CD4-positive, alpha-beta memory T cell (primary cell): Measurements from ENCODE around the gene EML1. TPM values are rescaled to one million over a fixed set of nuclear protein-coding genes. Genes with fewer than 3 reads are reported as not detected.

Experiments
- CTCF ChIA-PET: fragments of 350-600 bp; sonication (Branson Sonifier 250); formaldehyde crosslinking; loops from one replicate; lab custom pipeline; 2021; ENCODE audit warnings: inconsistent platforms; ENCODE audit not compliant: partially characterized antibody; lab: Charles Lee
- POLR2A ChIA-PET: fragments of 350-600 bp; sonication (Branson Sonifier 250); formaldehyde crosslinking; loops from one replicate; lab custom pipeline; 2021; ENCODE audit not compliant: partially characterized antibody; lab: Charles Lee
- DNase-seq, 5 donors: peaks; one replicate each; pipeline versions ENCODE4 v3.0.0 to v3.0.0-alpha.2; 2020 to 2022; ENCODE audit warnings: mixed read lengths in 1 of 5
- H3K27ac ChIP-seq: one replicate; pipeline ENCODE4 v1.7.0; 2013; ENCODE audit warnings: low read depth, low read length
- H3K27me3 ChIP-seq: 2 replicates; pipeline ENCODE4 v1.7.0; 2013; ENCODE audit warnings: mild to moderate bottlenecking, low read length, moderate library complexity; ENCODE audit not compliant: insufficient read depth
- H3K36me3 ChIP-seq: 2 replicates; pipeline ENCODE4 v1.7.0; 2013; ENCODE audit warnings: mild to moderate bottlenecking, low read length, moderate library complexity; ENCODE audit not compliant: insufficient read depth
- H3K4me1 ChIP-seq: 2 replicates; pipeline ENCODE4 v1.7.0; 2013; ENCODE audit warnings: mild to moderate bottlenecking, low read length, moderate library complexity; ENCODE audit not compliant: insufficient read depth
- H3K4me3 ChIP-seq, 2 donors: one replicate each; pipeline ENCODE4 v1.7.0; 2013; ENCODE audit warnings: low read length in 2 of 2, mild to moderate bottlenecking in 1 of 2
- H3K9me3 ChIP-seq, 2 donors: one replicate each; pipeline ENCODE4 v1.7.0; 2013; ENCODE audit warnings: low read length in 2 of 2, control low read depth in 1 of 2; ENCODE audit not compliant: control insufficient read depth in 1 of 2
- H3K27ac Mint-ChIP-seq, 7 donors: one replicate each; pipeline ENCODE4 v1.8.0; 2020 to 2021; ENCODE audit warnings: mixed read lengths in 7 of 7, mild to moderate bottlenecking in 6 of 7, inconsistent platforms in 3 of 7, moderate library complexity in 3 of 7
- H3K27me3 Mint-ChIP-seq, 2 donors: one replicate each; pipeline ENCODE4 v1.8.0; 2020 to 2021; ENCODE audit warnings: mixed read lengths in 2 of 2
- H3K36me3 Mint-ChIP-seq, 2 donors: one replicate each; pipeline ENCODE4 v1.8.0; 2020 to 2021; ENCODE audit warnings: mixed read lengths in 2 of 2, inconsistent platforms in 1 of 2, mild to moderate bottlenecking in 1 of 2
- H3K4me1 Mint-ChIP-seq, 4 donors: one replicate each; pipeline ENCODE4 v1.8.0; 2020 to 2021; ENCODE audit warnings: mixed read lengths in 4 of 4, mild to moderate bottlenecking in 1 of 4
- H3K4me3 Mint-ChIP-seq, 8 donors: one replicate each; pipeline ENCODE4 v1.8.0; 2020 to 2021; ENCODE audit warnings: mixed read lengths in 8 of 8, mild to moderate bottlenecking in 7 of 8, moderate library complexity in 6 of 8, inconsistent platforms in 3 of 8
- H3K9me3 Mint-ChIP-seq, 8 donors: one replicate each; pipeline ENCODE4 v1.8.0; 2020 to 2021; ENCODE audit warnings: mixed read lengths in 8 of 8, mild to moderate bottlenecking in 5 of 8, inconsistent platforms in 3 of 8, moderate library complexity in 1 of 8
- intact Hi-C: fragments of 100-400 bp; cut with micrococcal nuclease; formaldehyde crosslinking; loops from one replicate; pipeline ENCODE4 v1.15.1; 2023
- polyA plus RNA-seq, 2 donors: library from polyadenylated mRNA; unstranded; fragments of 300-500 nt; fragmentation: Illumina TruSeq; gene quantifications; one replicate each; pipeline ENCODE4 v1.2.3, GENCODE V29; 2021
- total RNA-seq, 2 experiments: library from RNA; stranded (reverse); gene quantifications; one replicate each; pipeline ENCODE4 v1.2.3, GENCODE V29; 2021

EML1 gene
- total and polyA plus RNA-seq, 4 experiments from 2014 or later: 0.22 to 0.23 TPM; not detected in 2

DNA sequence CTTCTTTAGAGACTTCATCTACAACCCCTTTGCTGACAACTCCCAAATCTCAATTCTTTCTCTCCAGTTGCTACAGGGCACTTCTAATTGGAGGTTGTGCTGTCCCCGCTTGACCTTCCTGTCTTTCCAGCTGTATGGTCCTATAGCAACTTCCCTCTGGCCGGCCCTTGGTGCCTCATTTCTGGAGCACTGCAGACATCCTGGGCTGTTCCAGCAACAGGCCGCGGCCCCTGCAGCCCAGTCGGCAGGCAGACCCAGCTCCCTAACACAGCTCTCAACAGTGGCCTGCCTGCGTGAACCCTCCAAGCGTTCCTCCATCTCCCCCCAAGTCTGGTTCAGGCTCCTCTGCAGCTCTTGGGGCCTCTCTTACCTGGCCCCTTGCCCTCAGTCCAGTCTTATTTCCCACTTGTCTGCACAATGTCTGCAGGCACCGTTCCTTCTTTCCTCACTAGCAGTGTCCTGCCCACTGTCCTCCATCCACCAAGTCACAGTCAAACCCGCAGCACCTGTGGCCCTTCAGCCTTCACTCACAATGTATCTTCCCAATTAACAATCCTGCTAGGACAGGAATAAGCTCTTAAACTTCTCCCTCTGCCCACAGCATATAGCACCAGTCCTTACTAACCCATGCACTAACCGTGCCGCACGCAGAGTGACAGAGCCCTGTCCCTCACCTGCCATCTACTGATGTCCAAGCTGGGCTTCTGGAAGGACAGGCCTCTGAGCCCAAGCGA is 1.6 kb upstream of the EML1 start:
- Mint-ChIP-seq H3K27ac (peak overlapping the region in 2 of 7 donors; percentile 13 to 36), H3K4me3 (peak overlapping the region in 6 of 8 donors; percentile 2 to 89 (median 47))
- intact Hi-C loops: loop anchor here (2.0 to 10.0 kb wide), 2 partner anchors 107 to 187 kb away; partner anchors contain the start of genes CCDC85C and CYP46A1

DNA sequence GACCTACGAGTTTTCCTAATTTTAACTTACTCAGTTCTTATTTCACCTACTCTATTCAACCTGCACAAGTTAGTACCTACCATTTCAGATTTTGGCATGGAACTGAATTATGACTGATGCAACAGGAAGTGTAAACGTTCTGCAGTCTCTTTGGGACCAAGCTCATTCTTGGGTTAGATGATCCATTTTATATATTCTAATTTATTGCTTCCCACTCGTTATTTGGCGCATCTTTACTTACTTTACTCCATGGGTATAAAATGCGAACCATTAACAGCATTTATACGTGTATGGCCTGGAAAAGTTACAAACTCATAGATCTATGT is 1.0 kb upstream of the EML1 start:
- Mint-ChIP-seq H3K4me1 (peaks cover 5 to 19% (median 12%) of the 10 kb centered on the region in 4 donors), H3K36me3 (no peaks in the 10 kb centered on the region), H3K27ac (peak overlapping the region in 6 of 7 donors; percentile 16 to 80 (median 52)), H3K27me3 (peaks cover 4 to 5% of the 10 kb centered on the region in 2 donors), H3K4me3 (peak overlapping the region; percentile 55 to 89 (median 80)), H3K9me3 (no peaks in the 10 kb centered on the region)
- Histone ChIP-seq H3K36me3 (no peaks in the 10 kb centered on the region), H3K4me3 (no peak overlapping the region), H3K9me3 (no peaks in the 10 kb centered on the region), H3K4me1 (peaks cover 7% of the 10 kb centered on the region), H3K27me3 (peaks cover 8% of the 10 kb centered on the region), H3K27ac (no peak overlapping the region)
- CTCF ChIA-PET: no interaction called here
- POLR2A ChIA-PET: interaction anchor here (1.4 kb wide), 1 partner anchor 188 kb away, joined by 3 read pairs; the partner anchor contains the start of gene CCDC85C
- intact Hi-C loops: loop anchor here (2.0 to 10.0 kb wide), 2 partner anchors 107 to 187 kb away; partner anchors contain the start of genes CCDC85C and CYP46A1
- DNase-seq: no peak

More for the DNA sequence above, 1.6 kb upstream of the EML1 start:
- ChIA-PET CTCF (no interaction called here), POLR2A (interaction anchor here (1.4 kb wide), 1 partner anchor 187 kb away, joined by 3 read pairs; the partner anchor contains the start of gene CCDC85C)
- peaks cover 5 to 19% (median 12%) of the 10 kb centered on the region in 4 donors for H3K4me1 Mint-ChIP-seq
- no peaks in the 10 kb centered on the region for H3K9me3 ChIP-seq
- peaks cover 7% of the 10 kb centered on the region for H3K4me1 ChIP-seq
- H3K36me3 ChIP-seq: no peaks in the 10 kb centered on the region
- peaks cover 2 to 4% of the 10 kb centered on the region in 2 donors for H3K27me3 Mint-ChIP-seq
- no peak overlapping the region for H3K4me3 ChIP-seq
- H3K9me3 Mint-ChIP-seq: no peaks in the 10 kb centered on the region
- H3K27ac ChIP-seq: no peak overlapping the region
- H3K36me3 Mint-ChIP-seq: no peaks in the 10 kb centered on the region
- peaks cover 6% of the 10 kb centered on the region for H3K27me3 ChIP-seq
- no peak for DNase-seq

DNA sequence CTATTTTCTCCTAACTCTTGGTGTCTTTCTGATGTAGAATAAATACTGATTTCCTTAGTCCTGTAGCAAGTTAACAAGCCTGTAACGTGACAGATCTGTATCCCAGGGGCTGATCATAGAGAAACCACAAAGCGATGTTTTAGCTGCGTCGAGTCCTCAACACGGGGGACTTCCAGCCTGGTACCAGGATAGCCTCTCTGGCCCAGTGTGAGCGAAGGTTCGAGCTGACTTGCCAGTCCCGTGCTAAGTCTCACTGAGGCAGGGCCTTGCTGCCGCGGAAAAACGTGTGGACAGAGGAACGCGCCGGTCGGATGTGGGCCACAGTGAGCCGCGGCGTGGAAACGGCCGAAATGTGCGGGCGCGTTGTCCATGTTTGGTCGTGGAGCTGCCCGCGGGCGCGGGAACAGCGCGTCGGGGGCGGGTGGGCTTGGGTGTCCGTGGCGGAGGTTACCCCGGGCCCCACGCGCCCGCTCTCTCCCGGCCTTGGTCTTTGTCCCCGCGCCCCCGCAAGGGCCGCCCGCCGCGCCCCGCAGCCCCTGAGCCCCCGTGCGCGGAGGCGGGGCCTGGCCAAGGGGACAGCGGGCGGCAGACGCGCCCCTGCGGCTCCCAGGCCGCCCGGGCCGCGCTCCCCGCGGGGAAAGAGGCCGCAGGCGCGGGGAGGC is 531 bp upstream of the EML1 start:
- Mint-ChIP-seq H3K4me1 (peaks cover 5 to 19% (median 12%) of the 10 kb centered on the region in 4 donors), H3K9me3 (no peaks in the 10 kb centered on the region), H3K4me3 (peak overlapping the region; percentile 55 to 89 (median 80)), H3K27me3 (peaks cover 4 to 6% of the 10 kb centered on the region in 2 donors), H3K36me3 (no peaks in the 10 kb centered on the region), H3K27ac (peak overlapping the region; percentile 14 to 80 (median 50))
- intact Hi-C loops: loop anchor here (1.0 to 10.0 kb wide), 3 partner anchors 62 to 188 kb away; partner anchors contain the start of genes CCDC85C and CYP46A1
- no peaks in the 10 kb centered on the region for H3K36me3 ChIP-seq
- POLR2A ChIA-PET: interaction anchor here (1.4 kb wide), 1 partner anchor 188 kb away, joined by 3 read pairs; the partner anchor contains the start of gene CCDC85C
- CTCF ChIA-PET: no interaction called here
- peaks cover 7% of the 10 kb centered on the region for H3K4me1 ChIP-seq
- no peak overlapping the region for H3K4me3 ChIP-seq
- H3K27me3 ChIP-seq: peaks cover 8% of the 10 kb centered on the region
- H3K9me3 ChIP-seq: no peaks in the 10 kb centered on the region
- no peak overlapping the region for H3K27ac ChIP-seq
- peak in 2 of 5 donors; percentile 6 to 10 for DNase-seq

DNA sequence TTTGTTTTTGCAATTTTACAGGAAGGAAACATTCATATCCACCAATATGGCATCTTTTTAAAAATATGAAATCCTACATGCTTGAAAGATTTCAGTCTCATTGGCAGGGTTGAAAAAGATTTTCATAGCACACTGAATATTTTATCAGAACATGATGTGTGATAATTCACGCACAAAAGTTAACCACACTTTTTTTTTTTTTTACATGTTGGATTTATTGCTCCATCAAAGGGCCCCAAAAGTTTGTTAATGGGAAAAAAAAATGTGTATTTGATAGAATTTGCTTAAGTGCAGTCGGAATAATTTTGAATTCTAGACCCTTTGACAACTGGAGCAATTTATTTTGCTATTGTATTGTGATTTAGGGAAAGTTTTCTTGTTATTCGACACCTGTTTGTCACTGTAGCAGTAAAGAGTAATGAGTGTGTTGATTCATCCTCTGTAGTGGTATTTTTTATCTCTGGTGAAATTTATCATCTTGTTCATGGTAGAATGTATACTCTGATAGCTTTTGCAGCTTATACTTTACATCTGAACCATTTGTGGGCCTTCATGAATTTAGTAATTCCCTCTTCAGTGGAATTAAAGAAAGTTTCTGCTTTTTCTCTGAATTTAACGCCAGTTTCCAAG is 1.1 kb downstream of the EML1 start:
- ChIA-PET POLR2A (no interaction called here), CTCF (no interaction called here)
- peak overlapping the region in 2 of 7 donors; percentile 29 to 38 for H3K27ac Mint-ChIP-seq
- H3K4me3 Mint-ChIP-seq: peak overlapping the region; percentile 36 to 78 (median 68)
- no peaks in the 10 kb centered on the region for H3K9me3 Mint-ChIP-seq
- intact Hi-C loops: loop anchor here (10.0 kb wide), 1 partner anchor 189 kb away; the partner anchor contains the start of gene CCDC85C
- H3K4me3 ChIP-seq: no peak overlapping the region
- peaks cover 7% of the 10 kb centered on the region for H3K4me1 ChIP-seq
- H3K27me3 Mint-ChIP-seq: peaks cover 6 to 7% of the 10 kb centered on the region in 2 donors
- no peaks in the 10 kb centered on the region for H3K36me3 ChIP-seq
- H3K9me3 ChIP-seq: no peaks in the 10 kb centered on the region
- peaks cover 11% of the 10 kb centered on the region for H3K27me3 ChIP-seq
- peaks cover 5 to 19% (median 12%) of the 10 kb centered on the region in 4 donors for H3K4me1 Mint-ChIP-seq
- no peak for DNase-seq
- no peaks in the 10 kb centered on the region for H3K36me3 Mint-ChIP-seq
- no peak overlapping the region for H3K27ac ChIP-seq

DNA sequence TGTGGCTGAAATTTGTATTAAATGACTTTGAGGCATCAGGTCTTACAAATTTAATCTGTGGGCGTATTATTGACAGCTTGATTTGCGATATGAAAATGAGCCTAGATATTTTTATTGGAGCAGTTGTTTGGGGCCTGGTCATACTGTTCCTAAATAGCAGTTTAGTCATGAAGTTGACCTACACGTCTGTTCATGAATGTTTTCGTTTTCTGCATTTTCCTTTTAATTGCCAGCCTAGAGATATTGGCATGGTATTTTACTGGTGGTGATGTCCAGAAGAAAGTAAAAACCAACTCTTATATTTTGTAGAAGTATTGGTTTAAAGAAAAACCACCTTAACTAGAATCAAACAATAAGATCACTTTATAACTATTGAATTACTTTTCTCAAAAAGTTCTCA is 1.8 kb downstream of the EML1 start:
- Histone ChIP-seq H3K27ac (no peak overlapping the region), H3K36me3 (no peaks in the 10 kb centered on the region), H3K4me3 (no peak overlapping the region), H3K9me3 (no peaks in the 10 kb centered on the region), H3K4me1 (peaks cover 7% of the 10 kb centered on the region), H3K27me3 (peaks cover 11% of the 10 kb centered on the region)
- peaks cover 5 to 15% (median 11%) of the 10 kb centered on the region in 4 donors for H3K4me1 Mint-ChIP-seq
- H3K4me3 Mint-ChIP-seq: peak overlapping the region in 1 of 8 donors; percentile 70
- no peaks in the 10 kb centered on the region for H3K9me3 Mint-ChIP-seq
- DNase-seq: no peak
- H3K27me3 Mint-ChIP-seq: peaks cover 6 to 7% of the 10 kb centered on the region in 2 donors
- intact Hi-C loops: loop anchor here (10.0 kb wide), 1 partner anchor 190 kb away; the partner anchor contains the start of gene CCDC85C
- ChIA-PET CTCF (no interaction called here), POLR2A (no interaction called here)
- H3K36me3 Mint-ChIP-seq: no peaks in the 10 kb centered on the region
- no peak overlapping the region for H3K27ac Mint-ChIP-seq

DNA sequence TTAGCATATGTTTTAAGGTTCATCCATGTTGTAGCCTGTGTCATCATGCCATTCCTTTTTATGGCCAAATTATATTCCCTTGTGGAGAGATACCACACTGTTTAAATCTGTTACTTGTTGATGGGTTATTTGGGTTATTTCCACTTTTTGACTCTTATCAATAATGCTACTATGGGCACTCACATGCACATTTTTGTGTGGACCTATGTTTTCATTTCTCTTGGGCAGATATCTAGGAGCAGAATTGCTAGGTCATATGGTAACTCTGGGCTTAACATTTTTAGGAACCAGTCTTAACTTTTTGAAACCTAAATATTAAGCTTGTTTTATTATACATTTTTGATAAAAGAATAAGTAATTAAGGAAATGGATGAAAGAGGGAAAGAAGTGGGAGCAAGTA is 4.0 kb downstream of the EML1 start:
- Mint-ChIP-seq H3K27ac (no peak overlapping the region), H3K36me3 (no peaks in the 10 kb centered on the region), H3K4me1 (peaks cover 4 to 6% (median 4%) of the 10 kb centered on the region in 4 donors), H3K9me3 (no peaks in the 10 kb centered on the region), H3K4me3 (no peak overlapping the region), H3K27me3 (peaks cover 15 to 18% of the 10 kb centered on the region in 2 donors)
- intact Hi-C loops: loop anchor here (10.0 kb wide), 1 partner anchor 192 kb away; the partner anchor contains the start of gene CCDC85C
- ChIA-PET POLR2A (no interaction called here), CTCF (interaction anchor here (0.6 to 1.2 kb wide), 2 partner anchors 9 to 109 kb away, joined by 3 to 4 read pairs; no protein-coding TSS in a partner anchor)
- Histone ChIP-seq H3K27me3 (peaks cover 11% of the 10 kb centered on the region), H3K4me1 (peaks cover 7% of the 10 kb centered on the region), H3K9me3 (no peaks in the 10 kb centered on the region), H3K36me3 (no peaks in the 10 kb centered on the region), H3K27ac (no peak overlapping the region), H3K4me3 (no peak overlapping the region)
- DNase-seq: no peak
